Peyer's patch (tissue), 4 donors: ENCODE measurements around the gene NUDT9.

Experiments
- CTCF ChIP-seq, 6 experiments: fragments of 450-650 bp in 4 of 6; fragments of 200-600 bp in 2 of 6; sonication (generic) in 1 of 6; IDR thresholded peaks; one replicate each; pipeline ENCODE4 v1.5.1; 2017 to 2019; ENCODE audit warnings: antibody characterized with exemption in 6 of 6, mild to moderate bottlenecking in 3 of 6, moderate library complexity in 1 of 6
- POLR2A ChIP-seq, 2 donors: fragments of 450-650 bp; IDR thresholded peaks; one replicate each; pipeline ENCODE4 v1.5.1; 2017; ENCODE audit warnings: antibody characterized with exemption in 2 of 2, mild to moderate bottlenecking in 2 of 2, moderate library complexity in 2 of 2

GRCh38 chr4:87458913-87459312 is 36.5 kb downstream of the NUDT9 start:
- no peak for TF ChIP-seq POLR2A (IDR thresholded peaks at IDR 0.05)
- no peak for TF ChIP-seq CTCF (IDR thresholded peaks at IDR 0.05)
